AG04450 (cell line): ENCODE measurements around the gene ALDH1L1. TPM values are rescaled to one million over a fixed set of nuclear protein-coding genes. Genes with fewer than 3 reads are reported as not detected.
A peak's percentile ranks its signal among the peaks of the same experiment; 100 is the strongest.

ENCODE experiments used
- CTCF ChIA-PET: fragments of 300-600, 350-600 bp; formaldehyde crosslinking; extraction: SDS; loops from one replicate; lab custom pipeline; 2022; ENCODE audit warnings: antibody characterized with exemption, inconsistent platforms; lab: Charles Lee
- POLR2A ChIA-PET: fragments of 350-600 bp; formaldehyde crosslinking; extraction: SDS; loops from one replicate; lab custom pipeline; 2021; ENCODE audit warnings: antibody characterized with exemption, inconsistent platforms; lab: Yijun Ruan, JAX
- DNase-seq: peaks from one replicate; pipeline ENCODE4 v3.0.0-alpha.2; 2011; ENCODE audit warnings: low read depth, low spot score
- H3K27ac ChIP-seq: one replicate; pipeline ENCODE4 v1.5.1; 2012; ENCODE audit warnings: low read depth, low read length, control low read depth
- H3K27me3 ChIP-seq: one replicate; pipeline ENCODE4 v1.6.0; 2012; ENCODE audit warnings: low read length; ENCODE audit not compliant: control insufficient read depth, insufficient read depth
- H3K4me3 ChIP-seq: 2 replicates; pipeline ENCODE4 v1.5.1; 2011; ENCODE audit warnings: mild to moderate bottlenecking, low read depth, low read length, control low read depth
- H3K9me3 ChIP-seq: 2 replicates; pipeline ENCODE4 v1.5.1; 2012; ENCODE audit warnings: low read length; ENCODE audit not compliant: control insufficient read depth, insufficient read depth
- polyA plus RNA-seq: library from polyadenylated mRNA; depleted of rRNA; stranded (reverse); fragments of >200 nt; gene quantifications from 2 replicates; pipeline ENCODE4 v1.2.3, GENCODE V29; 2011
- TF ChIP-seq, protein P1 (sequence below): IDR thresholded peaks from 2 replicates; pipeline ENCODE4 v1.5.1; 2011; ENCODE audit warnings: low read depth, low read length, control low read depth, inconsistent platforms

ALDH1L1 gene
- polyA plus RNA-seq, 1 experiment, result not detected

- H3K9me3 ChIP-seq, result no peaks in the 10 kb centered on the region
- H3K4me3 ChIP-seq, result no peak overlapping the region
- POLR2A ChIA-PET, result no interaction called here
- TF ChIP-seq, protein P1, sequence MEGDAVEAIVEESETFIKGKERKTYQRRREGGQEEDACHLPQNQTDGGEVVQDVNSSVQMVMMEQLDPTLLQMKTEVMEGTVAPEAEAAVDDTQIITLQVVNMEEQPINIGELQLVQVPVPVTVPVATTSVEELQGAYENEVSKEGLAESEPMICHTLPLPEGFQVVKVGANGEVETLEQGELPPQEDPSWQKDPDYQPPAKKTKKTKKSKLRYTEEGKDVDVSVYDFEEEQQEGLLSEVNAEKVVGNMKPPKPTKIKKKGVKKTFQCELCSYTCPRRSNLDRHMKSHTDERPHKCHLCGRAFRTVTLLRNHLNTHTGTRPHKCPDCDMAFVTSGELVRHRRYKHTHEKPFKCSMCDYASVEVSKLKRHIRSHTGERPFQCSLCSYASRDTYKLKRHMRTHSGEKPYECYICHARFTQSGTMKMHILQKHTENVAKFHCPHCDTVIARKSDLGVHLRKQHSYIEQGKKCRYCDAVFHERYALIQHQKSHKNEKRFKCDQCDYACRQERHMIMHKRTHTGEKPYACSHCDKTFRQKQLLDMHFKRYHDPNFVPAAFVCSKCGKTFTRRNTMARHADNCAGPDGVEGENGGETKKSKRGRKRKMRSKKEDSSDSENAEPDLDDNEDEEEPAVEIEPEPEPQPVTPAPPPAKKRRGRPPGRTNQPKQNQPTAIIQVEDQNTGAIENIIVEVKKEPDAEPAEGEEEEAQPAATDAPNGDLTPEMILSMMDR, result no peak
- H3K27ac ChIP-seq, result no peak overlapping the region
- peaks cover 11% of the 10 kb centered on the region for H3K27me3 ChIP-seq
- CTCF ChIA-PET, result interaction anchor here (1.5 kb wide), 1 partner anchor 284 kb away, joined by 3 read pairs; no protein-coding TSS in a partner anchor
- DNase-seq, result no peak
These were observed 76.3 kb downstream of the ALDH1L1 start for GRCh38 chr3:126104028-126104635.

DNA sequence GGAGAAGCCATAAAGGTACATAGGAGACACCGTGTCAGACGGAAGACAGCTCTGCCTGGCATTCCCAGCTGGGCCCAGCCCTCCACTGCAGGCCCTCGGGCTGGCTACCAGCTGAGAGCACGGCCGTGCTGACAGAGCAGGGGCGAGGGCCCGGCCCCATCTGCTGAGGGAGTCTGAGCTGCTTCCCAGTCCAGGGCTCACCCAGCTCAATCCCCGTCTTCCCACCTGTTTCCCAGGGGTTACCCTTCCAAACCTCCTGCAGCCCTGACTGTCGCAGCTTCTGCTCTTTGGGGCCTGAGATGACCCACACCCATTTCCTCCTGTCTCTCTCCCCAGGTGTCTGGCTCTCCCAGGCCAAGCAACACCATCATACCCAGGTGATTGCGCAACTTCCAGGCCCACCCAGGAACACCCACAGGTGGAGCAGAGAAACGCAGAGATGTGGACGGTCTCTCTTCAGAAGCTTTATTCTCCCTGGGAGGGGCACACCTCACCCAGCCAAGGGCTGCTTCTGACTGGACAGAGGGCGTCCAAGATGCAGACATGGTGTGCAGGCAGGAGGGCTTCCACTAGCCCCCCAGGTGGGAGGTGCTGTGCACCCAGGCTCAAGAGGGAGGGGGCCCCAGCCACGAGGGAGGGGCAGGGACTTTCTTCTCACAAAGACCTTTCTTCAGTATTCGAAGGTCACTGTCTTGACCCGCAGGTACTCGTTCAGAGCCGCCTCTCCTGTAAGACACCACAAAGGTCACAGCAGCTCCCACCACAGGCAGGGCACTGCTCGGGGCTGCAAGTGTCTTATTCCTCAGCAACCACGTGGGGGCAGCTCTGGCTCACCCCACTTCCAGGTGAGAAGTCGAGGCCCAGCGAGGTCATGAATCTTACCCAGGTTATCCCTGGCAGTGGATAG is 77.0 kb downstream of the ALDH1L1 start:
- Histone ChIP-seq H3K27me3 (peaks cover 10% of the 10 kb centered on the region), H3K4me3 (no peak overlapping the region), H3K9me3 (no peaks in the 10 kb centered on the region), H3K27ac (no peak overlapping the region)
- DNase-seq, result no peak
- POLR2A ChIA-PET, result no interaction called here
- TF ChIP-seq, protein P1, result 0 out of 2 replicates have a peak, but pooled peaks have one; percentile 2
- CTCF ChIA-PET, result interaction anchor here (1.0 to 1.5 kb wide), 2 partner anchors 30 to 285 kb away, joined by 3 to 6 read pairs; no protein-coding TSS in a partner anchor

DNA sequence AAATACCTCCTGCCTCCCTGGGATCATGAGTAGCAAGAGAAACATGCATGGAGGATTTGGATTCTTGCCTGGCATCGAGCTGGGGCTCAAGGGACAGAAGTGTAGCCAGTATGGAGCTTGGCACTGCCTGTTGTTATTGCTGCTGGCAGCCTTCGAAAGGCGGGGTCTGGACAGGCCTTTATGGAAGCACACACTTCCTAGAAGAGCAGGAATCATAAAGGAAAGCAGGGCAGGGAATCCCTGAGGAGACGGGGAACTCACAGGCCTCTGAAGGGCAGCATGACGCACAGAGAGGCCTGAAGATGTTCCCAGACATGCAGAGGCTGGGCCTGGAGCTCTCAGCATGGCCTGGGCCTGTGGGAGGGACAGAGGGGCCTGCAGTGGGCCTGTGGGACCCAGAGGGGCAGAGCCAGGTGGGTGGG is 77.8 kb downstream of the ALDH1L1 start:
- no peak for DNase-seq
- TF ChIP-seq, protein P1, result no peak
- Histone ChIP-seq H3K27me3 (peaks cover 9% of the 10 kb centered on the region), H3K27ac (no peak overlapping the region), H3K9me3 (no peaks in the 10 kb centered on the region), H3K4me3 (no peak overlapping the region)
- ChIA-PET POLR2A (no interaction called here), CTCF (interaction anchor here (1.0 to 1.5 kb wide), 3 partner anchors 30 to 286 kb away, joined by 3 to 6 read pairs (median 6); no protein-coding TSS in a partner anchor)

DNA sequence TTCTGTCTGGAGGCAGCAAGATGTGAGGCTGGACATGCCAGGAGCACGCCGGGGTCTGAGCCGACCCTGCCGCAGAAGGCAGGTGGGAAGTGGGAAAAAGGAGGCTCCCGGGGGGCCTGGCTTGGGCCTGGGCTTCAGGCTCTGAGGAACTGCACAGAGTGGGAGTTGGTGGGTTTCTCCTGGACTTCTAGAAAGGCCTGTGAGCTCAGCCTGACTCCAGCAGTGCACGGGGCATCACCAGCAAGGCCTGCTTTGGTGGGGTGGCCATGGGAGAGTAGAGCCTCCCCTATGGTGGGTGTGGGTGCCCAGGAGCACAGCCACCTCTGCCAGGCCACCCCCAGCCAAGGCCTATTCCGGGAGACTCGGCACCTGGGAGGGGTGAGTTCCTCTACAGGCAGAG is 78.4 kb downstream of the ALDH1L1 start:
- peaks cover 9% of the 10 kb centered on the region for H3K27me3 ChIP-seq
- no peak overlapping the region for H3K4me3 ChIP-seq
- H3K9me3 ChIP-seq, result no peaks in the 10 kb centered on the region; the same call in 1 of the 2 replicates
- ChIA-PET POLR2A (no interaction called here), CTCF (interaction anchor here (1.4 kb wide), 1 partner anchor 30 kb away, joined by 6 read pairs; no protein-coding TSS in a partner anchor)
- no peak for DNase-seq
- no peak overlapping the region for H3K27ac ChIP-seq
- TF ChIP-seq, protein P1, result no peak
